Motor neuron (in vitro differentiated cells): ENCODE results near the gene ITPR2. TPM values are rescaled to one million over a fixed set of nuclear protein-coding genes. Genes with fewer than 3 reads are reported as not detected.

Experiments
- ATAC-seq, 8 experiments: fragments of 200-7000 bp; cut with Tn5 transposase; replicated peaks in 6 of 8; 2 replicates each; pipeline ENCODE4 v1.8.0; 2021; ENCODE audit warnings: mild to moderate bottlenecking in 8 of 8, moderate library complexity in 8 of 8
- H3K27ac ChIP-seq, 2 donors: fragments of 250-450 bp; sonication (Bioruptor Pico); 2 replicates each; pipeline ENCODE4 v1.9.0; 2021; ENCODE audit warnings: antibody characterized with exemption in 2 of 2, mild to moderate bottlenecking in 2 of 2, moderate library complexity in 1 of 2
- H3K4me1 ChIP-seq, 2 donors: fragments of 250-450 bp; sonication (Bioruptor Pico); replicated peaks in 1 of 2; 2 replicates each; pipeline ENCODE4 v1.6.1; 2021; ENCODE audit warnings: antibody characterized with exemption in 2 of 2, mild to moderate bottlenecking in 2 of 2, moderate library complexity in 1 of 2
- H3K4me3 ChIP-seq, 5 donors: fragments of 250-450 bp; sonication (Bioruptor Pico); 2 replicates each; pipeline ENCODE4 v1.9.0; 2021; ENCODE audit warnings: antibody characterized with exemption in 5 of 5, mild to moderate bottlenecking in 5 of 5, moderate library complexity in 4 of 5
- WGBS, 10 experiments: fragments of 450-650 bp; shearing (Covaris generic); methylation state at CpG; one replicate each; pipeline ENCODE4 v1.0.0; 2022; 5-methylcytosine and 5-hydroxymethylcytosine counted together
- in situ Hi-C, 9 experiments: fragments of 400-800 bp; cut with MboI; loops; one replicate each; pipeline ENCODE4 v1.15.0; 2021; ENCODE audit warnings: low sequenced_read_pairs in 9 of 9, low pct_unique_long_range_greater_than_20kb in 2 of 9; ENCODE audit not compliant: unreplicated experiment in 9 of 9
- total RNA-seq, 8 experiments: library from RNA; unstranded; fragments of 300-600 nt; gene quantifications; 2 replicates each; pipeline versions ENCODE4 v1.2.3 to v1.2.4, GENCODE V29; 2022

The ITPR2 gene
- total RNA-seq, 8 experiments from 2014 or later, result 0.27 to 51.5 (median 11.5) TPM

- Histone ChIP-seq H3K27ac (no peak overlapping the region), H3K4me3 (no peak overlapping the region), H3K4me1 (no peaks in the 10 kb centered on the region)
- 72 to 100% (median 90%) methylated on average over 4 to 7 of the region's 7 CpGs; no CpG with 5 or more reads in 1 of the 10 experiments for WGBS, 10 experiments
- no peak for ATAC-seq
- in situ Hi-C loops, result no loop called here
Observed at GRCh38 chr12:26750531-26751175, 82.3 kb downstream of the ITPR2 start.

GRCh38 chr12:26749781-26750180 is 83.2 kb downstream of the ITPR2 start:
- no peaks in the 10 kb centered on the region for H3K4me1 ChIP-seq
- no peak overlapping the region for H3K27ac ChIP-seq
- ATAC-seq, result peak in 1 of 8 experiments; percentile 13
- in situ Hi-C loops, result no loop called here
- H3K4me3 ChIP-seq, result no peak overlapping the region

- in situ Hi-C loops, result no loop called here
- no peak overlapping the region for H3K27ac ChIP-seq
- no peaks in the 10 kb centered on the region for H3K4me1 ChIP-seq
- ATAC-seq, result peak in 2 of 8 experiments; percentile 24 to 29
- H3K4me3 ChIP-seq, result no peak overlapping the region
- WGBS, 10 experiments, result 67 to 100% (median 88%) methylated on average over 1 to 4 of the region's 4 CpGs
Observed at GRCh38 chr12:26748741-26749431, 84.1 kb downstream of the ITPR2 start.

- ATAC-seq, result no peak
- Histone ChIP-seq H3K4me1 (no peaks in the 10 kb centered on the region), H3K4me3 (no peak overlapping the region), H3K27ac (no peak overlapping the region)
- in situ Hi-C loops, result no loop called here
- 48 to 100% (median 75%) methylated on average over 1 to 2 of the region's 2 CpGs; no CpG with 5 or more reads in 1 of the 10 experiments for WGBS, 10 experiments
Observed at GRCh38 chr12:26748412-26748740, 84.6 kb downstream of the ITPR2 start.

GRCh38 chr12:26746121-26746714 is 86.8 kb downstream of the ITPR2 start:
- in situ Hi-C loops, result no loop called here
- H3K4me1 ChIP-seq, result peaks cover 0 to 6% of the 10 kb centered on the region in 2 donors
- 0 to 80% (median 48%) methylated on average over 1 to 4 of the region's 4 CpGs; no CpG with 5 or more reads in 3 of the 10 experiments for WGBS, 10 experiments
- H3K27ac ChIP-seq, result no peak overlapping the region
- H3K4me3 ChIP-seq, result no peak overlapping the region
- ATAC-seq, result peak in 3 of 8 experiments; percentile 49 to 87 (median 84)

GRCh38 chr12:26744697-26745440 is 88.1 kb downstream of the ITPR2 start:
- in situ Hi-C loops, result no loop called here
- no peak overlapping the region for H3K27ac ChIP-seq
- peak in 1 of 8 experiments; percentile 27 for ATAC-seq
- WGBS, 10 experiments, result 54 to 95% (median 74%) methylated on average over 2 to 8 of the region's 8 CpGs
- no peak overlapping the region for H3K4me3 ChIP-seq
- peaks cover 3 to 6% of the 10 kb centered on the region in 2 donors for H3K4me1 ChIP-seq

GRCh38 chr12:26744042-26744626 is 88.9 kb downstream of the ITPR2 start:
- Histone ChIP-seq H3K4me3 (no peak overlapping the region), H3K27ac (no peak overlapping the region), H3K4me1 (peaks cover 3 to 6% of the 10 kb centered on the region in 2 donors)
- 70 to 100% (median 95%) methylated on average over 1 to 4 of the region's 5 CpGs for WGBS, 10 experiments
- in situ Hi-C loops, result no loop called here
- ATAC-seq, result no peak

GRCh38 chr12:26741584-26742227 is 91.3 kb downstream of the ITPR2 start:
- in situ Hi-C loops, result no loop called here
- no peak overlapping the region for H3K27ac ChIP-seq
- H3K4me3 ChIP-seq, result no peak overlapping the region
- peaks cover 3 to 6% of the 10 kb centered on the region in 2 donors for H3K4me1 ChIP-seq
- peak in 5 of 8 experiments; percentile 54 to 83 (median 78) for ATAC-seq
- 58 to 86% (median 70%) methylated on average over 1 to 6 of the region's 6 CpGs; no CpG with 5 or more reads in 2 of the 10 experiments for WGBS, 10 experiments

- peak in 5 of 8 experiments; percentile 47 to 76 (median 65) for ATAC-seq
- no peak overlapping the region for H3K4me3 ChIP-seq
- 13 to 69% (median 43%) methylated on average over 1 to 3 of the region's 4 CpGs for WGBS, 10 experiments
- no peak overlapping the region for H3K27ac ChIP-seq
- in situ Hi-C loops, result no loop called here
- peaks cover 3 to 6% of the 10 kb centered on the region in 2 donors for H3K4me1 ChIP-seq
Observed at GRCh38 chr12:26740991-26741390, 92.0 kb downstream of the ITPR2 start.

GRCh38 chr12:26740348-26740747 is 92.6 kb downstream of the ITPR2 start:
- Histone ChIP-seq H3K27ac (no peak overlapping the region), H3K4me3 (no peak overlapping the region), H3K4me1 (peaks cover 3 to 6% of the 10 kb centered on the region in 2 donors)
- in situ Hi-C loops, result no loop called here
- 71 to 100% (median 95%) methylated on average over 2 to 7 of the region's 7 CpGs for WGBS, 10 experiments
- ATAC-seq, result peak in 1 of 8 experiments; percentile 68

- WGBS, 10 experiments, result 67 to 100% (median 93%) methylated on average over 1 to 9 of the region's 10 CpGs
- Histone ChIP-seq H3K27ac (no peak overlapping the region), H3K4me3 (no peak overlapping the region), H3K4me1 (peaks cover 3 to 6% of the 10 kb centered on the region in 2 donors)
- in situ Hi-C loops, result no loop called here
- ATAC-seq, result no peak
Observed at GRCh38 chr12:26737487-26738030, 95.4 kb downstream of the ITPR2 start.
